ENCODE measurements around the gene LDB3.
"Not testable (repeated sequence)": the region's sequence is repeated elsewhere in the genome, so short reads cannot be mapped to it uniquely, and the experiment has no call there.

Gene LDB3

DNA sequence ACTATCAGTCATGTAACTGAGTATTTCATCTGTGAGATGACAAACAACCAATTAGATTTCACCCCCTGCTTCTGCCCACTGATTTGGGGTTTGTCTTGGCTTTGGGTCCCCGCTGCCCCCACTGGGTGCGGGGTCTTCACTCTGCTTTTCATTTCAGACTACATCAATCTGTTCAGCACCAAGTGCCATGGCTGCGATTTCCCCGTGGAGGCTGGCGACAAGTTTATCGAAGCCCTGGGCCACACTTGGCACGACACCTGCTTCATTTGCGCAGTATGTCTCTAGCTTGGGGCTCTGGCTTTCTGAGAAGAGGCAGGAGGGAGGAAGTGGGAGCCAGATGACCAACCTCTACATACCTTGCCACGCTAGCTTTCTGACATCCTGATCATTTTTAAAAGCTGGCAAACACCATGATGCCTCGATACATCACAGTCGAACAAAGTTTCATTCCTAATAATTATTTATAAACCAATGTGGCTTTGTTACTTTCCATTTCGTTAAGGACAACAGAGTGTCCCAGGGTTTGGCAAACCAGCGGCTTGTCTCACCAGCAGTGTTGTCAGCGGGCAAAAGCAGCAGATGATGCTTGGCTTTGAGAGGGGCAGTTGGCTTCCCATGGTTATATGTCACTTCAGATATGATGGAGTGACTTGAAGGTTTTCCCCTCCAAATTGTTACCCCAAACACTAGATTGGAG, 57.8 kb downstream of the LDB3 start:
- FAIRE-seq (no peak), DNase-seq (ENCODE audit: insufficient read length, low spot score) (no peak)

DNA sequence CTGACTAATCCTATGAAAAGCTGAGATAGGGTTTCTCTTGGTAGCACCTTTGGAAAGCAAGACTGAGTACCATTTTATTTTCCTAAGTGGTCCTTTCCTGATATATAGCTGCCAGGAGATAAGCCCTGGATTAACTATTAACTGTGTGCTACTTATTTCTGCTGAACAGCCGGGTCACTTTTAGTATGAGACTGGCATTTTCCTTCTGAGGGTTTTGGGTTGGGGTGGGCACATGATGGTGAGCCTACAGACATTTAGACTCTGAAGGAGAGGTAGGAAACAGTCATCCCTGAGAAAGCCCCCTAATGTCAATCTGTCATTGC, 58.3 kb downstream of the LDB3 start:
- FAIRE-seq (no peak), DNase-seq (ENCODE audit: insufficient read length, low spot score) (no peak)

- DNase-seq (ENCODE audit: insufficient read length, low spot score) (no peak), FAIRE-seq (no peak)
These were observed 59.2 kb downstream of the LDB3 start for GRCh38 chr10:86727470-86727869.

- FAIRE-seq (no peak), DNase-seq (ENCODE audit: insufficient read length, low spot score) (no peak)
These were observed 59.7 kb downstream of the LDB3 start for GRCh38 chr10:86728056-86728455.

DNA sequence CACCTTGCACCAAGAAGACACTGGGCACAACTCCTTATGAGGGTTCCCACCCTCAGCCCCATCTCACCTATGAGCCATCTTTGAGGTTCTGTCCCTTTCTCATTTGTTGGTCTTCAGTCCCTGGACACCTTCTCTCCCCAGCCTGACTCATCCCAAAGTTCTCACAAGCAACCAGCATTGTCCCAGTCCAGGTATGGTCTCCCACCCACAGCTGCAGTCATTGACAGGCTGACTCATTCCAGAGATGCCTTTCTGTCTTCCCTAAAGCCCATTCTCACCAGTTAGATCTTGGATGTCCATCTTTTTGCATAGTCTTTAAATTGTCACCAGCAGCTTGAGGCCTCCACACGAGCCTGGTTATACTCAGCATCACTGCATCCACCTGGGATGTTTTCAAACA, 61.4 kb downstream of the LDB3 start:
- no peak for DNase-seq (ENCODE audit: insufficient read length, low spot score)
- FAIRE-seq, result no peak

DNA sequence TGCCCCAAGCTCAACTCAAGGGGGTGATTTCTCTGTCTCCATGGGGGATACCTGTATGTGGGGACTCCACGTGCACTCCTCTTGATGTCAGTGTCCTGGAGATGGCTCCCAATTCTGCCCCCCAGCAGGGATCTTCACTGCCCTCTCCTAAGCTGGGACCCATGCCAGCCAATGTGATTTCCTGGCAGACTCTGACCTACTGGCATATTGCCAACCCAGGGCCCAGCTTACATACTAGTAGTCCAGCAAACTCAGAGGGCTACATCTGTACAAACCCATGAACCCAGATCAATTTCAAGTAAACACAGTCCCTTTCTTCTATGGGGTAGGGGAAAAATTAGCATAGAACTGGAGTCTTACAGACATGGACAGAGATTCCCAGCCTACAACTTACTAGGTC, 61.9 kb downstream of the LDB3 start:
- no peak for DNase-seq (ENCODE audit: insufficient read length, low spot score)
- no peak for FAIRE-seq

- DNase-seq (ENCODE audit: insufficient read length, low spot score) (no peak), FAIRE-seq (no peak)
These were observed 64.5 kb downstream of the LDB3 start for GRCh38 chr10:86732771-86733170.

GRCh38 chr10:86733260-86733671, 65.0 kb downstream of the LDB3 start:
- DNase-seq (ENCODE audit: insufficient read length, low spot score), result no peak
- no peak for FAIRE-seq

DNA sequence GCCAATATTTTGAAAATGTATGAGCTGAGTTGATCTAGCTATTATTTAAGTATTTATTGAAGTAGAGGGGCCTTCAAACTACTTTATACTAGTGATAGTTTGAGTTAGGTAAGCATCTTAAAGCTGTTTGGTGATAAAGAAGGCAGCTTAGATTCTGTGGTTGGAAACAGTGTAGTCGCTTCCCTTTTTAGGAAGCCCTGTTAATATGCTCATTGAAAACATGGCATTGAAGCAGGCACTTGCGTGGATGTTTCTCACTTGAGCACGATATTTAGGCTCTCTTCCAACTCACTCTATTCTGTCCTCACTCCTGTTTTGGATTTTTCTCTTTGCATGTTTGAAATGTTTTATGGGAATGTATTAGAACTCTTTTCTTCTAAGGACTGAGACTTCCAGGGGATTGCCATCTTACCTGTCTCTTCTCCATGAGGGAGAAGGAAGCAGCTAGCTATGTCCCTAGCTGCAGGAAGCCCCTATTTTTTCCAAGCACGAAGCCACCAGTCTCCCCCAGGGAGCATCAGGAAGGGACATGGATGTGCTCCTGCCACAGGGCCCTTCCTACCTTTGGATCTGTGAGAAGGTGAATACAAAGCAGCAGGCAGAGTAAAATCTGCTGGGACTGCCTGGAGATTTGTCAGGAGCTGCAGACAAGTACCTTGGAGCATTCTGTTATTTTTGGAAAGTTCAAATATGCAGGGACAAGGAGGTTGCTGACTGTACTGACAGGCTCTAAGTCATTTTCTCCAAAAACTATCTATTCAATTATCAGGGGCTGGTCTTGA, 66.1 kb downstream of the LDB3 start:
- FAIRE-seq (no peak), DNase-seq (ENCODE audit: insufficient read length, low spot score) (no peak)

- DNase-seq (ENCODE audit: insufficient read length, low spot score); FAIRE-seq: not testable (repeated sequence)
These were observed 67.0 kb downstream of the LDB3 start for GRCh38 chr10:86735278-86735677.

DNA sequence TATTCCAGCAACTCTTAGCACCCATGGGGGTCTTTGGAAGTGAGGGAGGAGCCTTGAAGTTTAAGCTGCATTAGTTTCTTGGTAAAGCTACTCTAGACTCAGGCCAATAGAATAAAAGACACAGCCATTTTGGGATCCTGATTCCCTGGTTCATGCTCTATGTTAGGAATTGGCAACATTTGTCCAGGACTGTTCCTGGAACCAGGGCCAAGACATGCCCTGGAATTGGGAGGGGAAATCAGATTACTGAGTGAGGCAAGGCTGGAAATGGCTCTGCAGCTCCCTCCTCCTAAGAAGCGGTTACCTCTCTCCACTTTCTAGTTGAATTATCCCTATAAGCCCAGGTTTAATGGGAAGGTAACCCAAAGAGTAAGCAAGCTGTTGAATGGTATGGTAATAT, 73.9 kb downstream of the LDB3 start:
- no peak for FAIRE-seq
- no peak for DNase-seq (ENCODE audit: insufficient read length, low spot score)

DNA sequence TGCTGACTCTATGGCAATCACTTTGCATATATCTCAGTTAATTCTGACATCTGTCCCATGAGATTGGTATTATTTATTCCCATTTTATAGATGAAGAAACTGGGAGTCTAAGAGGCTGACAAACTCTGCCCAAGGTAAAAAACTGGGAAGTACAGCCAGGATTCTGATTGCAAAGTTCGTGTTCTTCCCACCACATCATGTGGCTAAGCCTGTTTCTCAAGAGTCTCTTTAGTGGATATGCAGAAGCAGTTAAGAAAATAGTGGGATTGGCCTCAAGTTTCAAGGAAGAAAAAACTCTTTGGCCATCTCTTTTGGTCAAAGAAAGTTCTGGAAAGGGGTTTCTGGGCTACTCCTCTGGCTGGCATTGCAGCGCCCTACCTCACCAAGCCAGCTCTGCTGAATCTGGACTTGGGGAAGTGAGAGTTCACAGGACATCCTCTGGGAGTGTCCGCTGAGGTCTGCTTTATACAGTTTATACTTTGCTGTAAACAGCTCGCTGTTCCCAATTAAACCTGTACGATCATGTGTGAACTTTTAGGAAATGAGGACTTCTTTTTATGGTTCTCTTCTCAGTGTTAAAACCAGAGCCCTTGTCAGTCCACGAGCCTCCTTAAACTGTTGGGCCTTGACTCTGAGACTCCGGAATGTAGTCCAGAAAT, 75.9 kb downstream of the LDB3 start:
- FAIRE-seq (no peak), DNase-seq (ENCODE audit: insufficient read length, low spot score) (no peak)

- no peak for DNase-seq (ENCODE audit: insufficient read length, low spot score)
- FAIRE-seq, result no peak
These were observed 79.7 kb downstream of the LDB3 start for GRCh38 chr10:86747796-86748581.

DNA sequence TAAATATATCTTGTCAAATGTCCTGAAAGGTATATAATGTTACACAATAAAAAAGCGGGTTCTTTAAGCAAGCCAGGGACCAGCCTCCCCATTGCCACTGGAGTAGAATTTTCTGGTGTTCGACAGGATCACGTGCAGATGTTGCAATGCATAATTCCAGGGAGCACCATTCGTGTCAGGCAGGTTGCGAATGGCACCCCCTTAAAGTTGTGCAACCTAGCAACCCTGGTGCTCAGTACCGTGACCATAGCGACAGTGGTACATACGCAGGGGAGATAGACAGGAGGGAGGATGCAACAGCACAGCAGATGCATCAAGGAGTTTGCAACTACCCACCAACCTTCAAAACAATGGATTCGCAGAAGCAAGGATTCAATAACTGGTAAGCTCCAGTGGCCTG, 81.5 kb downstream of the LDB3 start:
- DNase-seq (ENCODE audit: insufficient read length, low spot score), result no peak

GRCh38 chr10:86751477-86751876, 83.2 kb downstream of the LDB3 start:
- FAIRE-seq (peak; percentile 87), DNase-seq (ENCODE audit: insufficient read length, low spot score) (no peak)

More for the DNA sequence above, 81.5 kb downstream of the LDB3 start:
- peak; percentile 4 for FAIRE-seq

GRCh38 chr10:86752311-86752710, 84.0 kb downstream of the LDB3 start:
- DNase-seq (ENCODE audit: insufficient read length, low spot score) (no peak), FAIRE-seq (no peak)

GRCh38 chr10:86753051-86753450, 84.7 kb downstream of the LDB3 start:
- FAIRE-seq (no peak), DNase-seq (ENCODE audit: insufficient read length, low spot score) (no peak)

DNA sequence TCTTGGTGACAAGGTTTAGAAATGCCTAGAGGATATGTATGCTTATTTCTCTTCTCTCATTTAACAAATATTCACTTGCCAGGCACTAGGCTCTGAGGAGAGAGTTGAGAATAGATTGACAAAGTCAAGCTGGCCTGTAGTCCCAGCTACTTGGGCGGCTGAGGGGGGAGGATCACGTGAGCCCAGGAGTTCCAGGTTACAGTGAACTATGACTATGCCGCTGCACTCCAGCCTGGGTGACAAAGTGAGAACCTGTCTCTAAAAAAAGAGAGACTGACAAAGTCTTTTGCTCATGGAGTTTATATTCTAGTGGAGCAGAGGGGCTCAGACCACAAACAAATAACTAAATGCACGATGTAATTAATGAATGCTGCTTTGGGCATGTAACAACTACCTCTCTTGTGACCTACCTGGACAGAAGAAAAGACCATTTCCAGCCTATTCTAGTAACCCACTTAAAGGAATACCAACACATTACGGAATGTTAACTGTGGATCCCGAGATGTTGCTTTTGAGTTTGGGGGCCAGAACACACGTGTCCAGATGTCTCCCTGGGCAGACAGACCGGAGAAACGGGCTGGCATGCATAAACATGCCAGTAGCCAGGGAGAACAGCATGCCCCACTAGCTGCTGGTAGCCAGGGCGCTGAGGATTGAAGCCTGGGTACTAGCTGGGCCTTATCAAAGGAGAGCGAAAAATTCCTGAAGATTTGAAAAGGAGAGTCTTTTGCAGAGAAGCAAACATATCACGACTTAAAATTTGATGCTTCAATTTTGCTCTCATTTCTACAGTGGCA, 85.5 kb downstream of the LDB3 start:
- FAIRE-seq (no peak), DNase-seq (ENCODE audit: insufficient read length, low spot score) (no peak)

GRCh38 chr10:86755454-86755739, 87.1 kb downstream of the LDB3 start:
- no peak for DNase-seq (ENCODE audit: insufficient read length, low spot score)
- FAIRE-seq, result no peak

DNA sequence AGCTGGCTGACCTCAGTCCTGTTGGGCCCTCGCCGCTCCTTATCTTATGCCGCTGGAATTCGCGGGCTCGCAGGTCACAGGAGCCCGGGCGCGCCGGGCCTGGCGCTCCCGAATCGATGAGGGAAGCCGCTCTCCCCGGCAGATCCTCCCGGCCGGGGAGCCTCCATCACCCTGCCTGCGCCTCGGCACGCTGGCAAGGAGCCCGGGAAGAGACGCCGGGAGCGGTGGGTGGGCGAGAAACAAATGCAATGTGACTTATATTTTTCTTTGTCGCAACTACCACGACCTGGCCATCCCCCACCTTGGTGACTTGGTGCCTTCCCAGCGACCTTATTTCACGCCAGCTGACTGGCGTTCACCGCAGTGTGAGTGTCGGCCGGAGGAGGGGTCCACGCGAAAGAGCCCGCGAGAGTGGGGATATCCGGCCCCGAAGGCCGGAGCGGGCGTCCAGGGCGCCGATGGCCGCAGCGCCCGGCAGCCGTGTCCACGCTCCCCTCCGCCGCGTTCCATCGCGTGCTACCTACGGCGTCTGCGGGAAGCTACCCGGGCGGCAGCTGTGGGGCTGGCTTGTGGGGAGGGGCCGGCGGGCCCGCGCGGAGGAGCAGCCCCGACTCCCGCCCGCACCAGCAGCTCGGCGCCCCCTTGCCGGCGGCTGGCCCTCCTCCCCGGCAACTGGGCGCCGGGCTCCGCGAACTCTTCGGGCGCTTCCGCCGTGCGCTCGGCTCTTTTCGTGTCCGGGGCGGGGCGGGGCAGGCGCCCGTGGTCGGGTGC, 87.6 kb downstream of the LDB3 start:
- DNase-seq (ENCODE audit: insufficient read length, low spot score) (peak; percentile 86), FAIRE-seq (no peak)

Data from HTR-8/SVneo (cell line).